ENCODE results near the gene ZNF318.
A peak's percentile ranks its signal among the peaks of the same experiment; 100 is the strongest.
"Not testable (repeated sequence)": the region's sequence is repeated elsewhere in the genome, so short reads cannot be mapped to it uniquely, and the experiment has no call there.

ZNF318 gene

GRCh38 chr6:43369174-43370002 lies at the start of gene ZNF318:
ZNF318 (minus strand) TSS chr6:43369647; CDS start chr6:43369365, 282 bp downstream.
- DNase-seq (ENCODE audit: low read depth) = peak; percentile 85

- DNase-seq (ENCODE audit: low read depth) = no peak
Observed at GRCh38 chr6:43416935-43417334, 47.5 kb upstream of the ZNF318 start.

- not testable (repeated sequence) for DNase-seq (ENCODE audit: low read depth)
Observed at GRCh38 chr6:43415275-43415674, 45.8 kb upstream of the ZNF318 start.

GRCh38 chr6:43413002-43413401 lies 43.6 kb upstream of the ZNF318 start:
- DNase-seq (ENCODE audit: low read depth) = no peak

- no peak for DNase-seq (ENCODE audit: low read depth)
Observed at GRCh38 chr6:43412541-43412940, 43.1 kb upstream of the ZNF318 start.

- not testable (repeated sequence) for DNase-seq (ENCODE audit: low read depth)
Observed at GRCh38 chr6:43410776-43411175, 41.3 kb upstream of the ZNF318 start.

GRCh38 chr6:43408259-43408658 lies 38.8 kb upstream of the ZNF318 start:
- DNase-seq (ENCODE audit: low read depth) = no peak

- DNase-seq (ENCODE audit: low read depth) = no peak
Observed at GRCh38 chr6:43407296-43407695, 37.8 kb upstream of the ZNF318 start.

- DNase-seq (ENCODE audit: low read depth) = no peak
Observed at GRCh38 chr6:43405354-43405753, 35.9 kb upstream of the ZNF318 start.

GRCh38 chr6:43402820-43403219 lies 33.4 kb upstream of the ZNF318 start:
- no peak for DNase-seq (ENCODE audit: low read depth)

GRCh38 chr6:43401730-43402129 lies 32.3 kb upstream of the ZNF318 start:
- no peak for DNase-seq (ENCODE audit: low read depth)

- DNase-seq (ENCODE audit: low read depth) = no peak
Observed at GRCh38 chr6:43399932-43400487, 30.6 kb upstream of the ZNF318 start.

GRCh38 chr6:43396408-43397149 lies 27.1 kb upstream of the ZNF318 start:
- no peak for DNase-seq (ENCODE audit: low read depth)

- no peak for DNase-seq (ENCODE audit: low read depth)
Observed at GRCh38 chr6:43395776-43396175, 26.3 kb upstream of the ZNF318 start.

GRCh38 chr6:43394982-43395381 lies 25.5 kb upstream of the ZNF318 start:
- no peak for DNase-seq (ENCODE audit: low read depth)

GRCh38 chr6:43393602-43394001 lies 24.2 kb upstream of the ZNF318 start:
- no peak for DNase-seq (ENCODE audit: low read depth)

- DNase-seq (ENCODE audit: low read depth) = not testable (repeated sequence)
Observed at GRCh38 chr6:43393133-43393532, 23.7 kb upstream of the ZNF318 start.

- DNase-seq (ENCODE audit: low read depth) = no peak
Observed at GRCh38 chr6:43391440-43392031, 22.1 kb upstream of the ZNF318 start.

- not testable (repeated sequence) for DNase-seq (ENCODE audit: low read depth)
Observed at GRCh38 chr6:43390753-43391439, 21.4 kb upstream of the ZNF318 start.

- DNase-seq (ENCODE audit: low read depth) = no peak
Observed at GRCh38 chr6:43389730-43390295, 20.4 kb upstream of the ZNF318 start.

GRCh38 chr6:43386492-43386891 lies 17.0 kb upstream of the ZNF318 start:
- no peak for DNase-seq (ENCODE audit: low read depth)
